Articular chondrocyte of knee joint (primary cell): ENCODE results near the gene KRT40. TPM values are rescaled to one million over a fixed set of nuclear protein-coding genes. Genes with fewer than 3 reads are reported as not detected.

ENCODE experiments used
- small RNA-seq: library from RNA; depleted of rRNA; stranded (forward); fragments of <200 nt; gene quantifications from one replicate; pipeline ENCODE3, GENCODE V24; 2012
- total RNA-seq: library from RNA; depleted of rRNA; stranded (reverse); fragments of >200 nt; gene quantifications from 2 replicates; pipeline ENCODE4 v1.2.3, GENCODE V29; 2012

KRT40 gene
- not detected in 2 replicates for total RNA-seq

GRCh38 chr17:40984226-40984625 lies at the start of gene KRT40:
Gene KRT40 (minus strand): TSS chr17:40984326. CDS start chr17:40984273, 53 bp downstream.

DNA sequence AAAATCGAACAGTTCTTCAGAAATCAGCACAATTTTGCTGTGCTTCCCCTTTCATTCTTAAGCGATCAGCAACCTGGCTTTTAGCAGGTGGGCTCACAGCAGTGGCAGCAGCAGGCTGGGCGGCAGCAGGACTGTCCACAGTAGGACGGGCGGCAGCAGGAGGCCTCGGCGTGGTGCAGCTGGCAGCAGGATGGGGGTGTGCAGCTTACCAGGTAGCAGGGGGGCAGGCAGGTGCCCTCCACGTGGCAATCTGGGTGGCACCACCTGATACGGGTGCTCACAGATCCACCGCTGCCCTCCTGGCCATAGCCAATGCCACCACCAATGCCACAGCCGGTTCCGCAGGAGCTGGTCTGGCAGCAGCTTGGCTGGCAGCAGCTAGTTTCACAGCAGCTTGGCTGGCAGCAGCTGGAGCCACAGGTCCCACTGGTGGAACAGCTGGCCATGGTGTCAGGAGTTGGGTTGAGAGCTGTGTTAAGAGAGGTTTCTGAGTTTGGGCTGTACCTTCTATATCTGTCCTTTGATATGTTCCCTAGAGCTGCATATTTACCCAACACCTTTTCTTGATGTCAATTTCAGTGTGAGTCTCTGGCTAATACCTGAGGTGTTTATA lies 45.6 kb upstream of the KRT40 start, which contains the start of gene KRTAP1-4:
TSS of gene KRTAP1-4 (minus strand) at position 563 of the 613 bp plus-strand sequence. CDS start at position 446, 117 bp downstream.

GRCh38 chr17:41026715-41027471 lies 42.8 kb upstream of the KRT40 start, which contains the start of gene KRTAP1-5:
Gene KRTAP1-5 (minus strand): TSS chr17:41027208. CDS start chr17:41027155, 53 bp downstream.

GRCh38 chr17:41008811-41009210 lies 24.7 kb upstream of the KRT40 start, which contains the start of gene KRTAP3-1:
Gene KRTAP3-1 (minus strand): TSS chr17:41009128. CDS start chr17:41009074, 54 bp downstream.

GRCh38 chr17:40999563-40999962 lies 15.4 kb upstream of the KRT40 start, which contains the start of gene KRTAP3-2:
Gene KRTAP3-2 (minus strand): TSS chr17:40999906. CDS start chr17:40999853, 53 bp downstream.

DNA sequence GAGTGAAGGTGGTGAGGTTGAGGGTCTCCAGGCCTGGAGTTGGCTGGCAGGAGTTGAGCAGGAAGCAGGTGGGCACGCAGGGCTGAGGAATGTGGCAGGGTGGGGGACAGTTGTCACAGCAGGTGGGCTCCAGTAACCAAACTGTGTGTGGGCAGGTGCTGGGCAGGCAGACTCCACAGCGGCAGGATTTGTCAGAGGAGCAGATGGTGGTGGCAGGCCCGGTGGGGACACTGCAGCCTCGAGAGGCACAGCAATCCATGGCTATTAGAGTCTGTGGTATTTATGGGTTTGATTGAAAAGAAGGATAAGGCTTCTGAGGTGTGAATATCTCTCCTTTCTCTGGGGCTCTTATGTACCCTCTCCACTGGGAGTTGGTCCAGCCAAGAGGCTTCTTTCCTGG lies 9.7 kb upstream of the KRT40 start, which contains the start of gene KRTAP3-3:
TSS of gene KRTAP3-3 (minus strand) at position 326 of the 400 bp plus-strand sequence. CDS start at position 259, 67 bp downstream.

DNA sequence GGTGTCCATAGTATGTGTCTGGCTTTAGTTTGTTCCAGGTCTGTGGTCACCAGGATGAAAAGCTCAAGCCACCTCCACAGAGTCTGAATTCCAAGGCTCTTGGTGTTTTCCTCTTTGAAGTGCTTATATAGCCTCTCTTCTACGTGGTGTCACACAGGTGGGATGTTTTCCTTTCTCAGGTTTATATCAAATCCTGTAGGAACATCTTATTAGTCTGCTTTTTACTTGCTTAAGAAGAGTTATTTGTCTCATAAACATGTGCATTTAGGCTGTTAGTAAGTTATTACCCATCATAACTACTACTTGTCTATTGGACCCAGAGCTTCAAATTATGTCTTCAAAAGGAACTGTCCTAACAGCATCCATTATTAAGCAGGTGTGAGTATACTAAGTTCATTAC lies 17.3 kb downstream of the KRT40 start, which contains the start of gene KRT39:
TSS of gene KRT39 (minus strand) at position 101 of the 400 bp plus-strand sequence. CDS start at position 9, 92 bp downstream.

GRCh38 chr17:40937384-40937819 lies 46.7 kb downstream of the KRT40 start, which contains the start of gene KRT23:
Gene KRT23 (minus strand): TSS chr17:40937646. CDS start chr17:40936603, 1,043 bp downstream.

Small RNA genes lying within 50 kb of the gene (small RNA-seq; reads per million reads assigned to genes)
- not detected for gene KRTAP3-4P

Other genes with a start within 250 kb of the KRT40 start
- gene KRT25, start 229.0 kb downstream of the KRT40 start, total RNA-seq = not detected in 2 replicates
- not detected in 2 replicates for gene KRT26, start 212.1 kb downstream of the KRT40 start, total RNA-seq
- not detected in 2 replicates for gene KRT27, start 201.8 kb downstream of the KRT40 start, total RNA-seq
- not detected in 2 replicates for gene KRT28, start 184.4 kb downstream of the KRT40 start, total RNA-seq
- gene KRT10, start 161.7 kb downstream of the KRT40 start, total RNA-seq = 7.1 and 7.6 TPM in 2 replicates
- gene KRT12, start 117.1 kb downstream of the KRT40 start, total RNA-seq = not detected in 2 replicates
- not detected in 2 replicates for gene KRT20, start 99.1 kb downstream of the KRT40 start, total RNA-seq
- gene KRT23, start 46.7 kb downstream of the KRT40 start, total RNA-seq = 0.39 and 0.43 TPM in 2 replicates
- not detected in 2 replicates for gene KRT39, start 17.4 kb downstream of the KRT40 start, total RNA-seq
- gene KRTAP3-3, start 9.8 kb upstream of the KRT40 start, total RNA-seq = not detected in 2 replicates
- not detected in 2 replicates for gene KRTAP3-2, start 15.6 kb upstream of the KRT40 start, total RNA-seq
- not detected in 2 replicates for gene KRTAP3-1, start 24.8 kb upstream of the KRT40 start, total RNA-seq
- 1.3 and 11.6 TPM in 2 replicates for gene KRTAP1-5, start 42.9 kb upstream of the KRT40 start, total RNA-seq
- gene KRTAP1-4, start 45.9 kb upstream of the KRT40 start, total RNA-seq = not detected in 2 replicates
- gene KRTAP1-3, start 50.5 kb upstream of the KRT40 start, total RNA-seq = not detected in 2 replicates
- not detected in 2 replicates for gene KRTAP1-1, start 57.1 kb upstream of the KRT40 start, total RNA-seq
- not detected in 2 replicates for gene KRTAP2-1, start 63.0 kb upstream of the KRT40 start, total RNA-seq
- not detected in 2 replicates for gene KRTAP2-2, start 70.9 kb upstream of the KRT40 start, total RNA-seq
- 0.26 and 1.1 TPM in 2 replicates for gene KRTAP2-3, start 75.8 kb upstream of the KRT40 start, total RNA-seq
- gene KRTAP2-4, start 81.6 kb upstream of the KRT40 start, total RNA-seq = not detected in 2 replicates
- not detected in 2 replicates for gene KRTAP4-7, start 99.8 kb upstream of the KRT40 start, total RNA-seq
- gene KRTAP4-8, start 113.8 kb upstream of the KRT40 start, total RNA-seq = not detected in 2 replicates
- gene KRTAP4-16, start 117.9 kb upstream of the KRT40 start, total RNA-seq = not detected in 2 replicates
- not detected in 2 replicates for gene KRTAP4-9, start 121.1 kb upstream of the KRT40 start, total RNA-seq
- gene KRTAP4-11, start 134.0 kb upstream of the KRT40 start, total RNA-seq = not detected in 2 replicates
- gene KRTAP4-12, start 139.9 kb upstream of the KRT40 start, total RNA-seq = not detected in 2 replicates
- not detected in 2 replicates for gene KRTAP4-6, start 156.2 kb upstream of the KRT40 start, total RNA-seq
- gene KRTAP4-5, start 165.5 kb upstream of the KRT40 start, total RNA-seq = not detected in 2 replicates
- not detected in 2 replicates for gene KRTAP4-4, start 176.4 kb upstream of the KRT40 start, total RNA-seq
- not detected in 2 replicates for gene KRTAP4-3, start 183.9 kb upstream of the KRT40 start, total RNA-seq
- not detected in 2 replicates for gene KRTAP4-2, start 193.9 kb upstream of the KRT40 start, total RNA-seq
- gene KRTAP4-1, start 200.6 kb upstream of the KRT40 start, total RNA-seq = not detected in 2 replicates
- not detected in 2 replicates for gene KRTAP9-1, start 205.6 kb upstream of the KRT40 start, total RNA-seq
- gene KRTAP9-2, start 242.3 kb upstream of the KRT40 start, total RNA-seq = not detected in 2 replicates
- not detected in 2 replicates for gene KRTAP9-3, start 248.1 kb upstream of the KRT40 start, total RNA-seq